Osteocyte (in vitro differentiated cells): ENCODE data around the gene CTRL. TPM values are rescaled to one million over a fixed set of nuclear protein-coding genes. Genes with fewer than 3 reads are reported as not detected.

Source experiments
- DNase-seq: peaks from one replicate; pipeline ENCODE4 v3.0.0; 2021; ENCODE audit warnings: mixed read lengths; ENCODE audit not compliant: unreplicated experiment; ENCODE audit errors: extremely low spot score
- H3K27ac Mint-ChIP-seq: one replicate; pipeline ENCODE4 v1.8.0; 2021; ENCODE audit warnings: mild to moderate bottlenecking, mixed read lengths; ENCODE audit not compliant: unreplicated experiment
- H3K27me3 Mint-ChIP-seq: one replicate; pipeline ENCODE4 v1.8.0; 2021; ENCODE audit warnings: mixed read lengths; ENCODE audit not compliant: unreplicated experiment
- H3K36me3 Mint-ChIP-seq: one replicate; pipeline ENCODE4 v1.8.0; 2021; ENCODE audit warnings: mixed read lengths; ENCODE audit not compliant: unreplicated experiment
- H3K4me1 Mint-ChIP-seq: one replicate; pipeline ENCODE4 v1.8.0; 2021; ENCODE audit warnings: mixed read lengths; ENCODE audit not compliant: unreplicated experiment
- H3K4me3 Mint-ChIP-seq: one replicate; pipeline ENCODE4 v1.8.0; 2021; ENCODE audit warnings: mild to moderate bottlenecking, moderate library complexity, mixed read lengths; ENCODE audit not compliant: unreplicated experiment
- H3K9me3 Mint-ChIP-seq: one replicate; pipeline ENCODE4 v1.8.0; 2021; ENCODE audit warnings: mixed read lengths; ENCODE audit not compliant: unreplicated experiment
- CTCF ChIP-seq: fragments of 200-600 bp; sonication (generic); IDR thresholded peaks from 2 replicates; pipeline ENCODE4 v1.5.0; 2021; ENCODE audit warnings: antibody characterized with exemption, mild to moderate bottlenecking, moderate library complexity
- total RNA-seq: library from RNA; stranded (reverse); gene quantifications from 2 replicates; pipeline ENCODE4 v1.2.1, GENCODE V29; 2021

CTRL gene
- total RNA-seq, 1 donor from 2014 or later, result 0.91 TPM

- no peaks in the 10 kb centered on the region for H3K36me3 Mint-ChIP-seq
- peaks cover 18% of the 10 kb centered on the region for H3K4me1 Mint-ChIP-seq
- H3K27ac Mint-ChIP-seq, result peak overlapping the region; percentile 98
- no peak for TF ChIP-seq CTCF
- no peaks in the 10 kb centered on the region for H3K27me3 Mint-ChIP-seq
- H3K4me3 Mint-ChIP-seq, result peak overlapping the region; percentile 98
- no peaks in the 10 kb centered on the region for H3K9me3 Mint-ChIP-seq
- no peak for DNase-seq
These were observed 3.4 kb upstream of the CTRL start for GRCh38 chr16:67935101-67935401.

- peak overlapping the region; percentile 98 for H3K27ac Mint-ChIP-seq
- peak overlapping the region; percentile 98 for H3K4me3 Mint-ChIP-seq
- DNase-seq, result no peak
- H3K27me3 Mint-ChIP-seq, result no peaks in the 10 kb centered on the region
- TF ChIP-seq CTCF, result no peak
- peaks cover 18% of the 10 kb centered on the region for H3K4me1 Mint-ChIP-seq
- H3K9me3 Mint-ChIP-seq, result no peaks in the 10 kb centered on the region
- H3K36me3 Mint-ChIP-seq, result peaks cover 2% of the 10 kb centered on the region
These were observed 2.8 kb upstream of the CTRL start for GRCh38 chr16:67934306-67935100.

- Mint-ChIP-seq H3K9me3 (no peaks in the 10 kb centered on the region), H3K4me3 (peak overlapping the region; percentile 32), H3K27me3 (no peaks in the 10 kb centered on the region), H3K36me3 (peaks cover 2% of the 10 kb centered on the region), H3K4me1 (peaks cover 18% of the 10 kb centered on the region), H3K27ac (peak overlapping the region; percentile 18)
- no peak for DNase-seq
- no peak for TF ChIP-seq CTCF
These were observed 2.1 kb upstream of the CTRL start for GRCh38 chr16:67933805-67934204.

- peaks cover 4% of the 10 kb centered on the region for H3K36me3 Mint-ChIP-seq
- no peak for TF ChIP-seq CTCF
- no peak overlapping the region for H3K27ac Mint-ChIP-seq
- no peak overlapping the region for H3K4me3 Mint-ChIP-seq
- H3K9me3 Mint-ChIP-seq, result no peaks in the 10 kb centered on the region
- no peak for DNase-seq
- no peaks in the 10 kb centered on the region for H3K27me3 Mint-ChIP-seq
- peaks cover 18% of the 10 kb centered on the region for H3K4me1 Mint-ChIP-seq
These were observed 789 bp upstream of the CTRL start for GRCh38 chr16:67932462-67932840.

- Mint-ChIP-seq H3K4me1 (peaks cover 19% of the 10 kb centered on the region), H3K27me3 (no peaks in the 10 kb centered on the region), H3K36me3 (peaks cover 4% of the 10 kb centered on the region), H3K9me3 (no peaks in the 10 kb centered on the region), H3K4me3 (no peak overlapping the region), H3K27ac (no peak overlapping the region)
- no peak for TF ChIP-seq CTCF
- no peak for DNase-seq
These were observed 917 bp downstream of the CTRL start for GRCh38 chr16:67930678-67931211.
